Aorta (tissue), 5 donors: ENCODE data around the gene LIN54. TPM values are rescaled to one million over a fixed set of nuclear protein-coding genes. Genes with fewer than 3 reads are reported as not detected.
A peak's percentile ranks its signal among the peaks of the same experiment; 100 is the strongest.
"Not testable (repeated sequence)": the region's sequence is repeated elsewhere in the genome, so short reads cannot be mapped to it uniquely, and the experiment has no call there.

ENCODE experiments used
- ATAC-seq: fragments of 200-7000 bp; cut with Tn5 transposase; one replicate; pipeline ENCODE4 v1.9.1; 2022; ENCODE audit warnings: moderate library complexity; ENCODE audit not compliant: low FRiP score
- DNase-seq, 2 donors: peaks; one replicate each; pipeline ENCODE4 v3.0.0-alpha.2; 2020
- H3K27ac ChIP-seq, 2 donors: one replicate each; pipeline ENCODE4 v1.5.1; 2013; ENCODE audit warnings: low read length in 2 of 2, mild to moderate bottlenecking in 2 of 2, moderate library complexity in 2 of 2, control low read depth in 1 of 2, inconsistent platforms in 1 of 2, low read depth in 1 of 2
- H3K27me3 ChIP-seq, 2 donors: one replicate each; pipeline ENCODE4 v1.6.1; 2013; ENCODE audit warnings: control low read depth in 1 of 2, low read length in 1 of 2, mild to moderate bottlenecking in 1 of 2, moderate library complexity in 1 of 2; ENCODE audit not compliant: insufficient read depth in 2 of 2, control insufficient read depth in 1 of 2
- H3K36me3 ChIP-seq, 2 donors: one replicate each; pipeline ENCODE4 v1.6.1; 2013; ENCODE audit warnings: control low read depth in 1 of 2, low read length in 1 of 2, mild to moderate bottlenecking in 1 of 2; ENCODE audit not compliant: insufficient read depth in 2 of 2, control insufficient read depth in 1 of 2
- H3K4me1 ChIP-seq, 2 donors: one replicate each; pipeline ENCODE4 v1.6.1; 2013; ENCODE audit warnings: low read length in 2 of 2, control low read depth in 1 of 2, mild to moderate bottlenecking in 1 of 2, moderate library complexity in 1 of 2; ENCODE audit not compliant: insufficient read depth in 2 of 2, control insufficient read depth in 1 of 2
- H3K4me3 ChIP-seq, 2 donors: one replicate each; pipeline ENCODE4 v1.5.1; 2013; ENCODE audit warnings: low read length in 2 of 2, control low read depth in 1 of 2, mild to moderate bottlenecking in 1 of 2
- H3K9me3 ChIP-seq: one replicate; pipeline ENCODE4 v1.6.1; 2013; ENCODE audit warnings: mild to moderate bottlenecking, low read length; ENCODE audit not compliant: control insufficient read depth
- WGBS, 2 donors: extraction: QIAGEN DNeasy Blood & Tissue Kit; methylation state at CpG; one replicate each; pipeline ENCODE4 v1.1.7; 2013; 5-methylcytosine and 5-hydroxymethylcytosine counted together
- intact Hi-C, 2 donors: fragments of 100-400 bp; cut with DNase I; formaldehyde crosslinking; loops; one replicate each; pipeline versions ENCODE4 v1.14.2 to v1.15.0; 2022
- polyA plus RNA-seq, 2 donors: library from polyadenylated mRNA; stranded (reverse); fragments of 200-250 nt; gene quantifications; one replicate each; pipeline ENCODE4 v1.2.3, GENCODE V29; 2013
- total RNA-seq, 2 donors: library from RNA; stranded (reverse); fragmentation: NEBNext Ultra II Directional; extraction: Animal tissue kit (Norgen Biotek cat#: 25700); gene quantifications; one replicate each; pipeline ENCODE4 v1.2.1, GENCODE V29; 2021
- donor health status: healthy with polysubstance abuse.
- donor health status: Bipolar disorder and iron deficiency.
- donor health status: DM: no; HTN: no; CAD: no.
- donor health status: DM: no; HTN: no; CAD: no.
- donor health status: DM: yes; HTN: yes; CAD: no.

Gene LIN54
- total and polyA plus RNA-seq, 4 donors = 2.8 to 9.7 (median 5.0) TPM

GRCh38 chr4:83013902-83014301 lies 3.3 kb upstream of the LIN54 start:
- Histone ChIP-seq H3K27ac (no peak overlapping the region), H3K9me3 (no peaks in the 10 kb centered on the region), H3K36me3 (no peaks in the 10 kb centered on the region), H3K4me3 (no peak overlapping the region), H3K27me3 (no peaks in the 10 kb centered on the region), H3K4me1 (no peaks in the 10 kb centered on the region)
- intact Hi-C loops = loop anchor here (1.0 to 10.0 kb wide), 7 partner anchors 20 to 729 kb away; partner anchors contain the start of genes HNRNPD (in 2 of the 2), COPS4 (in 1 of the 2), SEC31A (in 1 of the 2) and THAP9 (in 1 of the 2)
- ATAC-seq (no peak), DNase-seq (no peak)

GRCh38 chr4:83013420-83013867 lies 2.8 kb upstream of the LIN54 start:
- H3K27me3 ChIP-seq = no peaks in the 10 kb centered on the region
- no peaks in the 10 kb centered on the region for H3K36me3 ChIP-seq
- WGBS, 2 donors = 2% methylated on average over 13 of the region's 13 CpGs
- peak overlapping the region; percentile 82 to 99 for H3K4me3 ChIP-seq
- intact Hi-C loops = loop anchor here (1.0 to 10.0 kb wide), 7 partner anchors 21 to 729 kb away; partner anchors contain the start of genes HNRNPD (in 2 of the 2), COPS4 (in 1 of the 2), SEC31A (in 1 of the 2) and THAP9 (in 1 of the 2)
- no peak for DNase-seq
- H3K27ac ChIP-seq = no peak overlapping the region
- H3K9me3 ChIP-seq = no peaks in the 10 kb centered on the region
- no peaks in the 10 kb centered on the region for H3K4me1 ChIP-seq
- ATAC-seq = no peak

- Histone ChIP-seq H3K36me3 (no peaks in the 10 kb centered on the region), H3K4me1 (no peaks in the 10 kb centered on the region), H3K27ac (peak overlapping the region; percentile 46 to 89), H3K4me3 (peak overlapping the region; percentile 82 to 99), H3K9me3 (no peaks in the 10 kb centered on the region), H3K27me3 (no peaks in the 10 kb centered on the region)
- peak; percentile 99 for ATAC-seq
- 0% methylated on average over 46 to 73 of the region's 73 CpGs for WGBS, 2 donors
- peak; percentile 98 to 99 for DNase-seq
- intact Hi-C loops = loop anchor here (1.0 to 10.0 kb wide), 7 partner anchors 21 to 728 kb away; partner anchors contain the start of genes HNRNPD (in 2 of the 2), COPS4 (in 1 of the 2), SEC31A (in 1 of the 2) and THAP9 (in 1 of the 2)
Measured at GRCh38 chr4:83012687-83013419, 2.2 kb upstream of the LIN54 start.

GRCh38 chr4:83012200-83012686 lies 1.6 kb upstream of the LIN54 start:
- H3K4me3 ChIP-seq = peak overlapping the region; percentile 44 to 70
- ATAC-seq (peak; percentile 2), DNase-seq (peak; percentile 63 to 81)
- no peaks in the 10 kb centered on the region for H3K36me3 ChIP-seq
- H3K4me1 ChIP-seq = no peaks in the 10 kb centered on the region
- H3K27me3 ChIP-seq = no peaks in the 10 kb centered on the region
- H3K27ac ChIP-seq = peak overlapping the region; percentile 15 to 46
- intact Hi-C loops = loop anchor here (2.0 to 10.0 kb wide), 6 partner anchors 23 to 727 kb away; partner anchors contain the start of genes HNRNPD (in 2 of the 2), COPS4 (in 1 of the 2), SEC31A (in 1 of the 2) and THAP9 (in 1 of the 2)
- H3K9me3 ChIP-seq = no peaks in the 10 kb centered on the region
- 0 to 1% methylated on average over 32 to 43 of the region's 43 CpGs for WGBS, 2 donors

- H3K36me3 ChIP-seq = no peaks in the 10 kb centered on the region
Measured at GRCh38 chr4:83011689-83012199, 1.1 kb upstream of the LIN54 start.

GRCh38 chr4:83010111-83010521 lies 507 bp downstream of the LIN54 start:
- intact Hi-C loops = loop anchor here (5.0 to 10.0 kb wide), 5 partner anchors 108 to 725 kb away; partner anchors contain the start of genes HNRNPD (in 2 of the 2), SEC31A (in 1 of the 2) and THAP9 (in 1 of the 2)
- Histone ChIP-seq H3K27me3 (no peaks in the 10 kb centered on the region), H3K9me3 (no peaks in the 10 kb centered on the region), H3K27ac (peak overlapping the region; percentile 1 to 94), H3K4me1 (no peaks in the 10 kb centered on the region), H3K4me3 (peak overlapping the region; percentile 68 to 100), H3K36me3 (no peaks in the 10 kb centered on the region)
- DNase-seq (no peak), ATAC-seq (no peak)
- WGBS, 2 donors = 0% methylated on average over 14 of the region's 14 CpGs

More at GRCh38 chr4:83011689-83012199, 1.1 kb upstream of the LIN54 start:
- WGBS, 2 donors = 3 to 4% methylated on average over 5 of the region's 5 CpGs
- H3K9me3 ChIP-seq = no peaks in the 10 kb centered on the region
- peak overlapping the region in 1 of 2 donors; percentile 15 for H3K27ac ChIP-seq
- no peaks in the 10 kb centered on the region for H3K4me1 ChIP-seq
- intact Hi-C loops = loop anchor here (2.0 to 10.0 kb wide), 6 partner anchors 23 to 727 kb away; partner anchors contain the start of genes HNRNPD (in 2 of the 2), COPS4 (in 1 of the 2), SEC31A (in 1 of the 2) and THAP9 (in 1 of the 2)
- DNase-seq (no peak), ATAC-seq (no peak)
- H3K4me3 ChIP-seq = peak overlapping the region in 1 of 2 donors; percentile 70
- H3K27me3 ChIP-seq = no peaks in the 10 kb centered on the region

GRCh38 chr4:83009529-83009928 lies 1.1 kb downstream of the LIN54 start:
- no peak overlapping the region for H3K27ac ChIP-seq
- no peaks in the 10 kb centered on the region for H3K36me3 ChIP-seq
- no peaks in the 10 kb centered on the region for H3K4me1 ChIP-seq
- H3K4me3 ChIP-seq = peak overlapping the region in 1 of 2 donors; percentile 68
- H3K27me3 ChIP-seq = no peaks in the 10 kb centered on the region
- no peaks in the 10 kb centered on the region for H3K9me3 ChIP-seq
- 62 to 63% methylated on average over 3 of the region's 3 CpGs for WGBS, 2 donors
- ATAC-seq (no peak), DNase-seq (no peak)
- intact Hi-C loops = no loop called here

GRCh38 chr4:83003044-83003791 lies 7.4 kb downstream of the LIN54 start:
- H3K27ac ChIP-seq, H3K36me3 ChIP-seq, H3K27me3 ChIP-seq, DNase-seq, H3K4me3 ChIP-seq, ATAC-seq, H3K9me3 ChIP-seq, intact Hi-C loops, H3K4me1 ChIP-seq: not testable (repeated sequence)
- WGBS, 2 donors = 90 to 92% methylated on average over 14 of the region's 14 CpGs
